Stimulated activated CD8-positive, alpha-beta memory T cell treated with anti-CD3 and anti-CD28 coated beads, Interleukin-7, amount 100 ng/mL, for 4 hours (primary cell): ENCODE results near the gene GNG7.
"Not testable (repeated sequence)": the region's sequence is repeated elsewhere in the genome, so short reads cannot be mapped to it uniquely, and the experiment has no call there.

Source experiments
- DNase-seq, 2 donors: peaks; one replicate each; pipeline ENCODE4 v3.0.0-alpha.2; 2020; ENCODE audit warnings: low read depth in 2 of 2

Gene GNG7

GRCh38 chr19:2643123-2643737 is 59.3 kb downstream of the GNG7 start:
- not testable (repeated sequence) for DNase-seq

DNA sequence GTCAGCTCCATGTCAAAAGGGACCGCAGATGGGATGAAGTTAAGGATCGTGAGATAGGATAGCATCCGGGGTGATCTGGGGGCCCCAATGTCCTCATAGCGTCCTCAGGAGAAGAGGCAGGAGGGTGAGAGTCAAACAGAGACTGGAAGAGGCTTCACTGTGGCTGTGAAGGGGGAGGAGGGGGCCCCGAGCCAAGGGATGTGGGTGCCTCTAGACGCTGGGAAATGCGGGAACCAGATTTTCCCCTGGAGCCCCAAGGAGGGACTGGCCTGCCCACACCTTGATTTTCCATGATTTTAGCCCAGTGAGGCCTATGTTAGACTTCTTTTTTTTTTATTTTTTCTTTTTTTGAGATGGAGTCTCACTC is 61.2 kb downstream of the GNG7 start:
- DNase-seq: no peak

- DNase-seq: no peak
These were observed 61.7 kb downstream of the GNG7 start for GRCh38 chr19:2640563-2641331.

DNA sequence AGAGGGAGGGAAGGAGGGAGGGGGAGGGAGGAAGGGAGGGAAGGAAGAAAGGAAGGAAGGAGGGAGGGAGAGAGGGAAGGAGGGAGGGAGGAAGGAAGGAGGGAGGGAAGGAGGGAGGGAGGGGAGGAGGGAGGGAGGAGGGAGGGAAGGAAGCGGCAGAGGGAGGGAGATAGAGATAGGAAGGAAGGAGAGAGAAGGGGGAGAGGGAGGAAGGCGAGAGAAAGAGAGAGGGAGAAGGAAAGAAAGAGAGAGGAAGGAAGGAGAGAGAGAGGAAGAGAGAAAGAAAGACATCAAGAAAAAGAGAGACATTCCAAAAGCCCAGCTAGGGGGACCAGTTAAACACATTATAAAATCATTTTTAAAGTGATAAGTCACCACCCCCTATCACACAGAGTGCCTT is 62.5 kb downstream of the GNG7 start:
- DNase-seq: no peak

DNA sequence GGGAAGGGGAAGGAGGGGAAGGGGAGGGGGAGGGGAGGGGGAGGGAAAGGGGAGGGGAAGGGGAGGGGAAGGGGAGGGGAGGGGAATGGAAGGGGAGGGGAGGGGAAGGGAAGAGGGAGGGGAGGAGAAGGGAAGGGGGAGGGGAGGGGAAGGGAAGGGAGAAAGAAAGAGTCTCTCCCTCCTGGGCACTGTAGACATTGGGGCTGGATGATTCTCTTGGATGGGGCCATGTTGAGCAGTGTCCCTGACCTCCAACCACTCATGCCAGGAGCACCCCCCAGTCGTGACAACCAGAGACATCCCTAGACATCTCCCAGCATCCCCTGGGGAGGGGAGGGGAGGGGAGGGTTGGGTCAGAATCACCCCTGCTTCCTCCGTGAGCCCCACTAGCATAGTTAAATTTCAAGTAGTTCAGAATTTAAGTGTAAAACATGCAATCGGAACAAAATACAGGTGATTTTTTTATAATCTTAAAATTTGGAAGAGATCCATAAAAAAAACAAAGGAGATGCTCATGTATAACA is 64.0 kb downstream of the GNG7 start:
- DNase-seq: no peak

DNA sequence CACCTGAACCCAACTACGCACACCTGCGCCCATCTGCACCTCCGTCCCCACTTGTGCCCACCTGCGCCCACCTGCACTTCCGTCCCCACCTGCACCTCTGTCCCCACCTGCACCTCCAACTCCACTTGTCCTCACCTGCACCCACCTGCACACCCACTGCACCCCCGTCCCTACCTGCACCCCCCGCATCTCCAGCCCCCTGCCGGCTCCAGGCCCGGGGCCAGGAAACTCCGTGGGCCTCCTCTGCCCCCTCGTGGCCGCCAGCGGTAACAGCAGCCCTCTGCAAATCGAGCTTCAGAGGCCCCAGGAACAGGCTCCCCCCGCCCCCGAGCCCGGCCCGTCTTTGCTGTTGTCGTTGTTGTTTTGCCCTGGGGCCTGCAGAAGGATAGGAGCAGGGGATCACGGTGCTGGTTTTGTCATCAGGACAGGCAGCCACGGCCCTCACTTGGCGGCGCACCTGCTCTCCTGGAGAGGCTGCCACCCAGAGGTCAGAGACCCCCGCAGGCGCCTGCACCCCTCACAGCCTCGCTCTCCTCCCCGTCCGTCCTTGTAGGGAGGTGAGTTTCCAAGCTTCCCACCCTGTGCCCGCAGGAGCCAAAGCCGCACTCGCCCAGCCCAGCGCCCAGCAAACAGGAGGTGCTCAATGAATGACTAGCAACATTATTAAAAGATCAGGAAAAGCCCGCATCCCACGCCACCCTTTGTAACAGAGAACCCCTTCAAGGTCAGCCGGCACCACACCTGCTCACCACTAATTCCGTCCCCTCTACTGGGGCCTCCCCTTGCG is 65.4 kb downstream of the GNG7 start:
- DNase-seq: peak; percentile 55 to 60

DNA sequence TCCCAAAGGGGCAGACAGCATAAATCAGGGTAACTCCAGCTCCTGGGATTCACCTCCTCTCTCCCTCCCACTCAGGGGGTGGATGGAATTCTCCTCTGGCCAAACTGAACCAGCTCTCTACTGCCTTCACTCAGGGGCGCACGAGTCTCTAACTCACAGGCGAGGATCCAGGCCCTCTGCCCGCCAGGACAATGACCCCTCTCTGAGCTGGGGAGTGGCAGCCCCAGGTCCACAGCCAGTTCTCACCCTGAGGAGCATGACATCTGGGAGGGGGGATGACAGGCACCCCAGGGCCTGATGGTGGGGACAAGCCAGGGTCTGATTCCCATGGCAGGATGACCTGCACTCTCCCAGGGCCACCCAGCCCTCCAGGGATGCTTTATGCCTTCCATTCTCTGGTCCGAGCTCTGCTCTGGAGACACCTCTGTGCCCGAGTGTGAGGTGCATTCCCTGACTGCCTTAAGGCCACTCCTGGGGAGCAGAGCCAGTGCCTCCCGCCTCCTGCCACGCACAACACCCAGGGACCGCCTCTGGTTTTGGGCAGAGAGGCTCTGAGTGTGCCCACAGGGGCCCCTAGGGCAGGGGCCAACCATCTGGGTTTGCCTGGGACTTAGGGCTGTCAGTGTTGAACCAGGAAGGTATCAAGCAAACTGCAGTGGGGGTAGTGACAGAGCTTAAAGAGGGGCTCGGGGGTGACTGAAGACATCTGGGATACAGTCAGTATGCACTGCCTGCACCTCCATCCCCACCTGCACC is 66.2 kb downstream of the GNG7 start:
- no peak for DNase-seq

DNA sequence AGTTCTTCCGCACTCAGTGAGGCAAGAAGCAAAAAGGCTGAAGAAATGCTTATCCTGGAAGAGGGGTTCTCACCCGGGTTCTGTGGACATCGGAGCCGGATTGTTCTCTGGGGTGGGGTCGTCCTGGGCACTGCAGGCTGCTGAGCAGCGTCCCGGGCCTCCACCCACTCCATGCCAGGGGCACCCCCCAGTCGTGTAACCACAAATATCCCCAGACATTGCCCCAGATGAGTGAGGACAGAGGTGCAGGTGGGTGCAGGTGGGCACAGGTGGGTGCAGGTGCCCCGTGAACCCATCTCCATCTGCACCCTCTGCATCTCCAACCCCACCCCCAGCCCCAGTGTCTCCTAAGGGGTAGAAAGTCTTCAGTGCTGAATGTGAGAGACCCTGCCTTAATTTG is 67.5 kb downstream of the GNG7 start:
- no peak for DNase-seq

DNA sequence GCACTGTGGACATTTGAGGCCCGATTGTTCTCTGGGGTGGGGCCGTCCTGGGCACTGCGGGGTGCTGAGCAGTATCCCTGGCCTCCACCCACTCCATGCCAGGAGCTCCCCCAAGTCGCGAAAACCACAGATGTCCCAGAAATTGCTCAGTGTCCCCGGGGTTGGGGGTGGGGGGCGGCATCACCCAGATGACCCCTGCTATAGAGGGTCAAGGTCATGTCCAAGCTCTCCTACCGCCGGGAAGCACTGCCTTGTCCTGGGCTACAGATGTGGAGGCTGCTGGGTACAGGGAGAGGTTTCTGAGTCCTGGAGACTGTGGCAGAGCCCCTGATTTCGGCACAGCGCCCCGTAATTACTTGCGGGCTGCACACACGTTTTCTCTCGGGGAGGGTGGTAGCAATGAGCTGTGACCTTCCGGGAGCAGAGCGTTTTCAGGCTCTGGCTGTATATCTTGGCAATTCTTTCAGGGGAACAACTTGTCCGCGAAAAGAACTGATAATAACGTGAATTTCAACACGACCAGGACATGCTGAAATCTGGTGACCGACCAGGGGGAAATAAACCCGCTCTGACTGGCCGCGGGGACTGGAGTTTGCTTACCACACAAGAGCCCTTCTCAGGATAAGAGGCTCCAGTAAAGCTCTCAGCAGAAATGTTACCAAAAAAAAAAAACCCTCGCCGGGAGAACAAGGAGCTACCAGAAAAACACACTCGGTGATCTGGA is 68.1 kb downstream of the GNG7 start:
- no peak for DNase-seq

DNA sequence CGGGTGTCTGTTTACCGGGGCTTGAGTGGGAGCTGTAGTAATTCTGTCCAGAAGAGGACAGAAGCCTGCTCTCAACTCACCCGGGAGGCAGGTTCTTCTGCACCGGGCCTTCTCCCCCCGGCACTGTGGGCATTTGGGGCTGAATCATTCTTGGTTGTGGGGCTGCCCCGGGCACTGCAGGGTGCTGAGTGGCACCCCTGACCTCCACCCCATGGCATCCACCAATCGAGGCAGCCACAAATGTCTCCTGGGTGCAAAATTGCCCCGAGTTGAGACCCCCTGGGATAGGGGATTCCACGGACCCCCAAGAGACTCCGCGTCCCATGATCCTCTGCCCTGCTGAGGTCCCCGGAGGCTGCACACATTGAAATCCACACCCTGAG is 68.8 kb downstream of the GNG7 start:
- no peak for DNase-seq

GRCh38 chr19:2631213-2631821 is 71.2 kb downstream of the GNG7 start:
- no peak for DNase-seq

GRCh38 chr19:2630352-2631001 is 72.0 kb downstream of the GNG7 start:
- DNase-seq: no peak

DNA sequence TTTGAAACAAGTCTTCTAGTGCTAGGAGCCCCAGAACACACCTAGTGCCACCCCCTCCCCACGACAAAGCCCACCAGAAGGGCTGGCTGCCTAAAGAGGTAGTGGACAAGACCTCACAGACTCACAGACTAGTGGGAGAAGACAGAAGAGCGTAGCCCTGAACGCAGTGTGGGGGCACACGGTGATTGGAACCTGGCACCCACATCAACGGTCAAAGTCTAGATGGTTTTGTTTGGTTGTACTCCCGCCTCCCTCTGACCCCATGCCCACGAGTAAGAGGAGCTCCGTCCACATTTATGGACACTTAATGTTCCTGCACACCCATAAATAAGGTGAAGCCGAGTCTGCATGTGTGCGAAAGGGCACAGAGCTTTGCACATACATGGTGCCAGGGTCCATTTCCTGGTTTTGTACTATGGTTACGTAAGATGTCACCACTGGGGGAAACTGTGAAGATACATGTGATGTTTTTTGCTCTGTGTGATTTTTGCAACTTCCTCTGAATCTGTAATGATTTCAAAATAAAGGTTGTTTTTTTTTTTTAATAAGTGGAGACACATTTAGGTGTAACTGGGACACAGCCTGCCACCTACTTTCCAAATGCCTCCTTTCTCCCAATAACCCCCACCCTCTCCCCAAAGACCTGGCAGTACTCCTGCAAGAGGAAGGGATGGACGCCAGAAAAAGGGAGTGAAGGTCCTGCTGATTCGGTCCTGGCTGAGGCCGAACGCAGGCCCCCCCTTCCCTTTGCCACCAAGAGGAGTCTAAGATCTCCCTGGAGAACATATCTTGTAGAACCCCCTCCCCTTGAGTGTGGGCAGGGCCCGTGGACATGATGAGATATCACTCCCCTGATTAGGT is 72.8 kb downstream of the GNG7 start:
- no peak for DNase-seq

DNA sequence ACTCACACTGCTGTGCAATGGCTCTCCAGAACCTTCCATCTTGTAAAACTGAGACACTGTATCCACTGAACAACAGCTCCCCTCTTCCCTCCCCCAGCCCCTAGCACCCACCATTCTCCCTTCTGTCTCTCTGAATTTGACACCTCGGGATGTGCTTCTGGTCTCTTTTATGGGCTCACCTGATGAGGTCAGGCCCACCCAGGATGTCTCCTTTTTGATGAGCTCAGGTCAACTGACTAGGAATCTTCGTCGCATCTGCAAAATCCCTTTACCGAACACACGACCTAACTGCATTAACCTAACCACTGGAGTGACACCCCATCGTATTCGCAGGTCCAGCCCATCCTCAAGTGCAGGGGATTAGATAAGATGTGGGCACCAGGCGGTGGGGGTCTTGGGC is 73.9 kb downstream of the GNG7 start:
- no peak for DNase-seq

DNA sequence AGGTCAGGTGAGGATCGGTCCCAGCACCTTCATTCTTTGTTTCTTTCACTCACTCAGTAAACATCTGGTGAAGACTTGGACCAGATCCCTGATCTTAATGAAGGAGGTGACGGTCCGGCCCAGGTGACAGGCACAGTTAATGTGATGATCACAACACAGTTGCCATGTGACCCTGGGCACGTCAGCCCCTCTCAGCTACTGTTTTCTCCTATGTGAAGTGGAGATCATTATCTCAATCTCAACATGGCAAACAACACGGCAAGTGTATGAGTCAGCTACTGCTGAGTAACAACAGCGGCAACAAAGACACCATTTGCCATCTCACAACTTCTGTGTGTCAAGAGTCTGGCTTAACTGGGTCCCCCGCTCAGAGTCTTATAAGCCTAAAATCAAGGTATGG is 74.6 kb downstream of the GNG7 start:
- DNase-seq: no peak

GRCh38 chr19:2627319-2627829 is 75.1 kb downstream of the GNG7 start:
- DNase-seq: peak; percentile 26 to 52

- no peak for DNase-seq
These were observed 77.1 kb downstream of the GNG7 start for GRCh38 chr19:2625434-2625833.

GRCh38 chr19:2624537-2625091 is 77.9 kb downstream of the GNG7 start:
- no peak for DNase-seq

GRCh38 chr19:2623798-2624197 is 78.7 kb downstream of the GNG7 start:
- no peak for DNase-seq
